ENCODE data around the gene NF2. TPM values are rescaled to one million over a fixed set of nuclear protein-coding genes. Genes with fewer than 3 reads are reported as not detected.

NF2 gene
- total and polyA plus RNA-seq, 9 donors: 6.8 to 51.3 (median 30.6) TPM

- H3K27ac ChIP-seq: no peak overlapping the region
- H3K36me3 ChIP-seq: no peaks in the 10 kb centered on the region
- H3K4me3 ChIP-seq: no peak overlapping the region
- 86 to 96% (median 94%) methylated on average over 3 of the region's 3 CpGs for WGBS, 3 donors
- H3K4me1 ChIP-seq (ENCODE audit: insufficient read depth): peaks cover 11% of the 10 kb centered on the region
- H3K9me3 ChIP-seq: peaks cover 0 to 3% of the 10 kb centered on the region in 2 donors
- H3K27me3 ChIP-seq: no peaks in the 10 kb centered on the region
- TF ChIP-seq EP300 (IDR thresholded peaks at IDR 0.05): no peak
- TF ChIP-seq, protein P1, sequence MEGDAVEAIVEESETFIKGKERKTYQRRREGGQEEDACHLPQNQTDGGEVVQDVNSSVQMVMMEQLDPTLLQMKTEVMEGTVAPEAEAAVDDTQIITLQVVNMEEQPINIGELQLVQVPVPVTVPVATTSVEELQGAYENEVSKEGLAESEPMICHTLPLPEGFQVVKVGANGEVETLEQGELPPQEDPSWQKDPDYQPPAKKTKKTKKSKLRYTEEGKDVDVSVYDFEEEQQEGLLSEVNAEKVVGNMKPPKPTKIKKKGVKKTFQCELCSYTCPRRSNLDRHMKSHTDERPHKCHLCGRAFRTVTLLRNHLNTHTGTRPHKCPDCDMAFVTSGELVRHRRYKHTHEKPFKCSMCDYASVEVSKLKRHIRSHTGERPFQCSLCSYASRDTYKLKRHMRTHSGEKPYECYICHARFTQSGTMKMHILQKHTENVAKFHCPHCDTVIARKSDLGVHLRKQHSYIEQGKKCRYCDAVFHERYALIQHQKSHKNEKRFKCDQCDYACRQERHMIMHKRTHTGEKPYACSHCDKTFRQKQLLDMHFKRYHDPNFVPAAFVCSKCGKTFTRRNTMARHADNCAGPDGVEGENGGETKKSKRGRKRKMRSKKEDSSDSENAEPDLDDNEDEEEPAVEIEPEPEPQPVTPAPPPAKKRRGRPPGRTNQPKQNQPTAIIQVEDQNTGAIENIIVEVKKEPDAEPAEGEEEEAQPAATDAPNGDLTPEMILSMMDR (IDR thresholded peaks at IDR 0.05): no peak
- TF ChIP-seq POLR2A (IDR thresholded peaks at IDR 0.05): no peak
- intact Hi-C loops (cut with DNase I): no loop called here
- DNase-seq: no peak
Measured at GRCh38 chr22:29606320-29606719, 2.9 kb downstream of the NF2 start.

GRCh38 chr22:29607426-29607825 is 4.0 kb downstream of the NF2 start:
- intact Hi-C loops (cut with DNase I): no loop called here
- DNase-seq: no peak
- Histone ChIP-seq H3K9me3 (peaks cover 0 to 3% of the 10 kb centered on the region in 2 donors), H3K4me1 (ENCODE audit: insufficient read depth) (peaks cover 11% of the 10 kb centered on the region), H3K36me3 (no peaks in the 10 kb centered on the region), H3K27ac (no peak overlapping the region), H3K27me3 (no peaks in the 10 kb centered on the region), H3K4me3 (no peak overlapping the region)
- TF ChIP-seq, protein P1 (IDR thresholded peaks at IDR 0.05): no peak
- TF ChIP-seq EP300 (IDR thresholded peaks at IDR 0.05): no peak
- TF ChIP-seq POLR2A (IDR thresholded peaks at IDR 0.05): no peak
- 67 to 87% (median 85%) methylated on average over 2 of the region's 2 CpGs for WGBS, 3 donors

GRCh38 chr22:29609139-29609538 is 5.7 kb downstream of the NF2 start:
- 59 to 65% (median 61%) methylated on average over 2 of the region's 2 CpGs for WGBS, 3 donors
- no peaks in the 10 kb centered on the region for H3K36me3 ChIP-seq
- intact Hi-C loops (cut with DNase I): no loop called here
- H3K27me3 ChIP-seq: no peaks in the 10 kb centered on the region
- H3K27ac ChIP-seq: no peak overlapping the region
- no peak for TF ChIP-seq POLR2A (IDR thresholded peaks at IDR 0.05)
- TF ChIP-seq, protein P1 (IDR thresholded peaks at IDR 0.05): no peak
- TF ChIP-seq EP300 (IDR thresholded peaks at IDR 0.05): no peak
- DNase-seq: no peak
- peaks cover 0 to 3% of the 10 kb centered on the region in 2 donors for H3K9me3 ChIP-seq
- peaks cover 8% of the 10 kb centered on the region for H3K4me1 ChIP-seq (ENCODE audit: insufficient read depth)
- no peak overlapping the region for H3K4me3 ChIP-seq

GRCh38 chr22:29610780-29611179 is 7.3 kb downstream of the NF2 start:
- no peak for DNase-seq
- no peaks in the 10 kb centered on the region for H3K4me1 ChIP-seq (ENCODE audit: insufficient read depth)
- H3K27ac ChIP-seq: no peak overlapping the region
- peaks cover 0 to 3% of the 10 kb centered on the region in 2 donors for H3K9me3 ChIP-seq
- TF ChIP-seq, protein P1 (IDR thresholded peaks at IDR 0.05): no peak
- TF ChIP-seq POLR2A (IDR thresholded peaks at IDR 0.05): no peak
- TF ChIP-seq EP300 (IDR thresholded peaks at IDR 0.05): no peak
- WGBS, 3 donors: 66 to 89% (median 86%) methylated on average over 1 of the region's 1 CpG
- no peaks in the 10 kb centered on the region for H3K27me3 ChIP-seq
- H3K36me3 ChIP-seq: no peaks in the 10 kb centered on the region
- H3K4me3 ChIP-seq: no peak overlapping the region
- intact Hi-C loops (cut with DNase I): no loop called here

Measured in ovary (tissue), 9 donors.